ENCODE results near the gene RAB2B.
A peak's percentile ranks its signal among the peaks of the same experiment; 100 is the strongest.
"Not testable (repeated sequence)": the region's sequence is repeated elsewhere in the genome, so short reads cannot be mapped to it uniquely, and the experiment has no call there.

Gene RAB2B

GRCh38 chr14:21494902-21495762, 18.4 kb upstream of the RAB2B start:
- peak overlapping the region; percentile 65 for H3K27ac ChIP-seq
- DNase-seq (ENCODE audit: low read depth, low spot score) = no peak

- H3K27ac ChIP-seq = no peak overlapping the region
- no peak for DNase-seq (ENCODE audit: low read depth, low spot score)
Measured at GRCh38 chr14:21486640-21487087, 9.9 kb upstream of the RAB2B start.

- DNase-seq (ENCODE audit: low read depth, low spot score) = no peak
- peak overlapping the region; percentile 79 for H3K27ac ChIP-seq
Measured at GRCh38 chr14:21476523-21476924, 235 bp downstream of the RAB2B start.

DNA sequence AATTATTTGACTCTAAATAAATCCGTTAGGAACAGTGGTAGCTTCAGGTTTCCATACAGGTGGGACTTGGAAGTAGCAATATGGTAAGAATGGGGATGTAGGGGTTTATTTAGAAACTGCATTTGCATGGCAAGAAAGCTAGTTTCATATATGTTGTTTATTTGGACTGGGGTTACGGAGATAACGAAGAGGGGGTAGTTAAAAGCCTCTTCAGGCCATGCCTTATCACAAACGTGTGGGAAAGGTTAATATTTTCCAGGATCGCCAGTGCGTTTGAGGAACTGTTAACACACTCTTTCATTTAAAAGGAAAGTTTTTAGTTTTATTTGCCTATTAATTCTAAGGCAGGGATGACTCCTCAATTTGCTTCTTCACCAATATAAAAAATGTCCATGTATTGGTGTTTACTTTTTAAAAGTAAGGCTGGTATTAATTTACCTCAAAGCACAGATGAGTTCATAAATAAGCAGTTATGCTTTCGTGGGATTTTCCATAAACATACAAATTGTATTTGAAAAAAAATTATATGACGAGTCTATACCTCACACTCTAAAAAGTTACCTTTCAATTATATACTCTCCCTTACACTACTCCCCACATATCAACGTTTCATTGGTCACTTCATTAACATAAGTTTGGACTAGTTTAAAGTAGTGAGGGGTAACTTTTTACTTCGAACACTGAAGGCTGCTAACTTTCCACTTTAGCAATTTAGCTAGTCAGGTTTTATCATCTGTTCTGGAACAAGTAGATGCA, 814 bp downstream of the RAB2B start:
- H3K27ac ChIP-seq = peak overlapping the region; percentile 79
- no peak for DNase-seq (ENCODE audit: low read depth, low spot score)

DNA sequence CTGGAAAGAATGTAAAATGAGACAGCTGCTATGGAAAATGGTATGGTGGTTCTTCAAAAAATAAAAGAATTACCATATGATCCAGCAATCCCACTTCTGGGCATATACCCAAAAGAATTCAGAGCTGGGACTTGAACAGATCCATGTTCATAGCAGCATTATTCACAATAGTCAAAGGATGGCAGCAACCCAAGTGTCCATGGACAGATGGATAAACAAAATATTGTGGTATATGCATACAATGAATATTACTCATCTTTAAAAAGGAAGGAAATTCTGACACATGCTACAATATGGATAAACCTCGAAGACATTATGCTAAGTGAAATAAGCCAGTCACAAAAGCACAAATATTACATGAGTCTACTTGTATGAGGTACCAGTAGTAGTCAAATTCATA, 9.1 kb downstream of the RAB2B start:
- H3K27ac ChIP-seq = no peak overlapping the region
- no peak for DNase-seq (ENCODE audit: low read depth, low spot score)

DNA sequence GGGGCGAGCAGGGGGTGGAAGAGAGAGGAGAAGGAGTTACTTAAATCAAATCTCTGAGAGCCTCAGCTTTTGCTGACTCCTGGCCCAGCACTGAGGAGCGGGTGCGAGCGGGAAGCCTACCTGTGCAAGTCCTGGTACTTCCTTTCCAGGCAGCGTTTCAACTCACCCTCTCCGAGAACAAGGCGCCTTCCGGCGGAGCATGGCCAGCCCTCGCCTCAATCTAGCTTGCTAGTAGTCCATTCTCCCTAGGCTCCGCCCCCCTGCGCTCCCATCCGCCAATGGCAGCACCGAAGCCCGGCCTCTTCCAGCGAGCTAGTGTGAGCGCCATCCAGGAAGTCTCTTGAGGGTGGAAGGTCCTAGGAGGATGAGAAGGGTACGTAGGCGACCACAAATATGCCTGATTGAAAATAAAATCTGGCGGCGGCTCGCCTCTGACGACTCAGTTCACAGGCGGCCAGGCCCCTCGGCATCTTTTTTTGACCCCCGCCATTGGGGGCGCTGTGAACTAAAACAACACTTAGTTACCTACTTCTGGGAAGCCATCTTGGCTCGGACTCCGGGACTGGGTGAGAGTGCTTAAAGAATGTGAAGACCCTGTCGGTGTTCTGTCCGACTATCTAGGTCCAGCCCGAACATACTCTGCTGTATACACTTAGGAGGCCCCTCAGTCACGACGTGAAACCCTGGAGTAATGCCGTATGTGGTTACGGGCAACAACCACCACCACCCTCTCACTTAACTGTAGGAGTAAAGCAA, 20.7 kb downstream of the RAB2B start, which contains the start of gene CHD8:
TSS of gene CHD8 (minus strand) at position 212 of the 756 bp plus-strand sequence. CDS start 24,480 bp downstream, outside the sequence.
- peak within 1 kb of the TSS; percentile 92 for H3K27ac ChIP-seq
- peak; percentile 99 for DNase-seq (ENCODE audit: low read depth, low spot score)

DNA sequence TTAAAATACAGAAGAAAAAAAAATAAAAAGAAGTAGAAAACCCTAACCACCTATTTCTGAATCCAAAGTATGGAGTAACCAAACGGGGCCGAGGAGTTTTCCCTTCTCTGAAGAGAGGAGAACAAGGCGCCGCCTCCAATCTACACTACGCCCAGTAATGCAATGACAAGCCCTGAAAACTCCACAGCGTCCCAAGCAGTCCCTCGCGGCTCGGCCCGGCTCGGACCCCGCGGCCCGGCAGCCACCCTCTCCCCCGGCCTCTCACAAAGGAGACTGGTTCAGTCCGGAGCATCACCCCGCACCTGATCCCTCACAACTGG, 21.2 kb downstream of the RAB2B start:
- H3K27ac ChIP-seq = peak overlapping the region; percentile 92
- DNase-seq (ENCODE audit: low read depth, low spot score) = no peak

DNA sequence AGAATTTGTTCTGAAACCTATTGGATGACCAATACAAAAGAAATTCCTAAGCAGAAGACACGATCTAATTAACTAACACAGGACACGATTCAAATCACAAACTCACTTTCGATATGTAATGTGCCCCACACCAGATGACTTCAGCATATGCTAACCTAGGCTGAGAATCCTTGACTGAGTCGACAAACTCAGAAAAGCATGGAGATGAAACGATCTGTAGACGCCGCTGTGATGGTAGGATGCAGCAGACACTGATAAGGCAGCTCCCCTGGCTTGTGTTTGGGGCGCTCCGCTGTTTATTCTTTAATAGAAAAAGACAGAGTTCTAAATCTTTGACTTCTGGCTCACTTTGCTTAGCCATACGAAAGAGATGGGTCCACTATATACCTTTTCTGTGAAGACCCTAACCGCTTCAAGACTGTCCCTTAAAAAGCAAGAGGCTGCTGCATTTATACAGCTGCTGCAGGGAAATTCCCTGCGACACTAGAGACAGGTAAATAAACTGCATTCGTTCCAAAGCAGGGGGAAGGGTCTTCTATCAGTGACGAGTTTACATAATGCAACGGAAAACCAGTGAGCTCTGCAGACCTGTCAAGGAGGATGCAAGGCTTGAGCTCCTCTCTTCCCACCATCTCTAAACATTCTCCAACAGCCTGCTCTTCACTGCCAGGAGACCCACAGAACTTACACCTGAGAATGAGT, 21.8 kb downstream of the RAB2B start:
- H3K27ac ChIP-seq = peak overlapping the region; percentile 92
- no peak for DNase-seq (ENCODE audit: low read depth, low spot score)

DNA sequence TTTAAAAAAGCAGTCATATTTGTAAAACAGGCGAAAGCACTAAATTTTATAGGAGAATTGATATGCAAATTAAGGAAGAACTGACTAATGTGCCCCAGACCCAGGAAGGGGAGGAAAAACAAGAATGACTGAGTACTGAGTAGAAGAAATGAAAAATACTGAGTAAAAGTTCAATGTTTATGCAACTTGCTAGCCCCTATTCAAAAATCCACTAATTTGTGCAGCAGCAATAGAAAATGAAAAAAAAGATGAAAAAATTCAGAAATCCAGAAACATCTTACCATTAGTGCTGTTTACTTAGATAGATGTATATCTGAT, 26.9 kb downstream of the RAB2B start:
- DNase-seq (ENCODE audit: low read depth, low spot score) = no peak
- no peak overlapping the region for H3K27ac ChIP-seq

DNA sequence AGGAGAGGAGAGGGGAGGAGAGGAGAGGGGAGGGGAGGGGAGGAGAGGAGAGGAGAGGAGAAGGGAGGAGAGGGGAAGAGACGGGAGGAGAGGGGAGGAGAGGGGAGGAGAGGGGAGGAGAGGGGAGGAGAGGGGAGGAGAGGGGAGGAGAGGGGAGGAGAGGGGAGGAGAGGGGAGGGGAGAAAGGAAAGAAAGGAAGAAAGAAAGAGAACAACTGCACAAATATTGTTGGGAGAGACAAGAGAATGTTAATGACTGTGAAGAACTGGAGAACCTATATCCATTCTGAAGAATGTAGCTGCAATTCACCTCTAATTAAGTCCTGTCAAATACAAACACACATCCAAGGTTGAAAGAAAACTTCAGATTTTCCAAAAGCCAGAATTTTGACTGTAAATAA, 34.1 kb downstream of the RAB2B start:
- H3K27ac ChIP-seq; DNase-seq (ENCODE audit: low read depth, low spot score): not testable (repeated sequence)

GRCh38 chr14:21440859-21441258, 35.9 kb downstream of the RAB2B start:
- no peak overlapping the region for H3K27ac ChIP-seq
- no peak for DNase-seq (ENCODE audit: low read depth, low spot score)

GRCh38 chr14:21437063-21437901, 39.5 kb downstream of the RAB2B start:
- H3K27ac ChIP-seq = peak overlapping the region; percentile 80
- peak; percentile 95 for DNase-seq (ENCODE audit: low read depth, low spot score)

- H3K27ac ChIP-seq = peak overlapping the region; percentile 80
- DNase-seq (ENCODE audit: low read depth, low spot score) = no peak
Measured at GRCh38 chr14:21436567-21437062, 40.1 kb downstream of the RAB2B start.

DNA sequence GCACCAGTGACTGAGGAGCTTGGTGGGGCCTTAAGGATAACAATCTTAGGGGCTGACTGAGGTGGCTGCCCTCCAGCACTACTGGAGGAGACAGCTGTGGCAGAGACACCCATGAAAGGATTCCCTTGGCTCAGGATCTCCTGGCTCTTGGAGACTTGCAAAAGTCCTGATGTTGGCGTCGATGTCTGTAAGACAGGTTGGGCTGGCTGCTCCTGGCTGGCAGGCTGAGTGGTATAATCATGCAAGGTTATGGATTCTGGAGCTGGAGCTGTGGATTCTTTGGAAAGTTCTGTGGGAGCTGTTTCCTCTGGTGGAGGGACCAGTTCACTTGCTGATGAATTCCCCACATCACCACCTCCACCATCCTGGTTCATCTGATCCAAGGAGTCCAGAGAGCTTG, 45.6 kb downstream of the RAB2B start:
- no peak overlapping the region for H3K27ac ChIP-seq
- no peak for DNase-seq (ENCODE audit: low read depth, low spot score)

DNA sequence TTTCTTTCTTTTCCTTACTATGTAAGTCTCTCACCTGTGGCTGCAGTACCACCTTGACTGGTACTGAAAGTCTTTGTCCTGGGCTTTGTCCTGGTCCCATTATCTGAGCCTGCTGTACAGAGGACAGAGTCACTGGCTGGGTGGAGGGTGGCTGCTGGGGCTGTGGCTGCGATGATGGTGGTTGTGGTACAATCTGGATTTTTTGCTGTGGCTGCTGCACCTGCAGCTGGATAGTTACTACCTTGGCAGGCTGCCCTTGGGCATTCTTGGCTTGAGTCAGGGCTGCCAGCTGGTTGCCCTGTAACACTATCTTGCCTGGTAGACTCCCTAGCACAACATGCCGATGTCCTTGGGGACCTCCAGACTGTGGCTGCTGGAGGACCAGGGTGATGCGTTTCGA, 47.8 kb downstream of the RAB2B start:
- DNase-seq (ENCODE audit: low read depth, low spot score) = no peak
- H3K27ac ChIP-seq = no peak overlapping the region

GRCh38 chr14:21426692-21427091, 50.1 kb downstream of the RAB2B start:
- H3K27ac ChIP-seq = no peak overlapping the region
- DNase-seq (ENCODE audit: low read depth, low spot score) = no peak

GRCh38 chr14:21419528-21419927, 57.2 kb downstream of the RAB2B start:
- no peak for DNase-seq (ENCODE audit: low read depth, low spot score)

DNA sequence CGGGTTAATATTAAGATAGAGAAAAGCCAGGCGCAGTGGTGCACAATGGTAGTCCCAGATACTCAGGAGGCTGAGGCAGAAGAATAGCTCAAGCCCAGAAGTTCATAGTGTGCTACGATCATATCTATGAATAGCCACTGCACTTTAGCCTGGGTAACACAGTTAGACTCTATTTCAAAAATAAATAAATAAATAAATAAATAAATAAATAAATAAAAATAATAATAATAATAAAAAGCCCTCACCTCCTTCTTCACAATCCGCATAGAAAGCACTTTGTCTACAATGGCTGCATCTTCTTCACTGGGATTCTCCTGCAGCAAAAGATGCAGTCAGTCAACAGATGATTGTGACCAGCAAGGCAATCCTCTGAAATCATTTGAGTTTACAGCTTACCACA, 61.4 kb downstream of the RAB2B start:
- DNase-seq (ENCODE audit: low read depth, low spot score) = no peak
- no peak overlapping the region for H3K27ac ChIP-seq

More at GRCh38 chr14:21419528-21419927, 57.2 kb downstream of the RAB2B start:
- H3K27ac ChIP-seq = no peak overlapping the region

DNA sequence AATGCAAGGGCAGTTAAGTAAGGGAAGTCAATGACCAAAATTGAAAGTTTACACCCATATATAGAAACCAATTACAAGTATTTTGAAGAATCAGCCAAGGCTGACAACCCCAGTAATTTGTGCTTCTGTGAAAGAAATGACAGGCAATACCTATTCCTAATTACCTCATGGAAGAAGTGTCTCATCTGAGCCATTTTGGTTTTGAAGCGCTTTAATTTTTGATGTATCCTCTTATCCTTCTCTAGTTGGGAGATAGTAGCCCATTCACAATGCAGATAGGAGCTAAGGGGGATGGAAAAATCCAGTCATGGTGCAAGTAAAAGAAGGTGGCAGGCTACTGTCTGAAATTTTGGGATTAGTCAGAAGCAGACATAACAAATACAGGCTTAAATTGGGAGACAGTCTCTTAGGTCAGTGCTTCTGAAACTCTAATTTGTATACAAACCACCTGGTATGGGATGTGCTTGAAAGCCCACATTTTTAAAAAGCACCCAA, 62.6 kb downstream of the RAB2B start:
- no peak for DNase-seq (ENCODE audit: low read depth, low spot score)
- H3K27ac ChIP-seq = no peak overlapping the region

All from epithelial cell of prostate (primary cell).